Kidney glomerular epithelial cell (primary cell): ENCODE measurements around the gene CYP2F1.
"Not testable (repeated sequence)": the region's sequence is repeated elsewhere in the genome, so short reads cannot be mapped to it uniquely, and the experiment has no call there.

Experiments used
- DNase-seq: peaks from one replicate; lab custom pipeline; 2025; lab: John Stamatoyannopoulos, UW

The CYP2F1 gene

GRCh38 chr19:41127801-41128300, 13.6 kb downstream of the CYP2F1 start:
- DNase-seq, result not testable (repeated sequence)

DNA sequence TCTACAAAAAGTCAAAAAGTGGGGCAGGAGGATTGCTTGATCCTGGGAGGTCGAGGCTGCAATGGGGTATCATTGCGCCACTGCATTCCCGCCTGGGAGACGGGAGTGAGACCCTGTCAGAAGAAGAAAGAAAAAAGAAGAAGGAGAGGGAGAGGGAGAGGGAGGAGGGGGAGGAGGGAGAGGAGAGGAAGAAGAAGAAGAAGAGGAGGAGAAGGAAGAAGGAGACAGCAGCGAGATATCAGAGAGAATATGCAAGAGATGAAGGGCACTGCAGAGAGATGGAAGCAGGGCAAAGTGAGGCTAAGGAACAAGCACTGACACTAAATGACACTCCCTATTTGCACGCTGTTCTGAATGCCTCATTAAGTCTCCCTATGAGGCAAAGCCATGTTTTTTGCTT, 14.5 kb downstream of the CYP2F1 start:
- no peak for DNase-seq

DNA sequence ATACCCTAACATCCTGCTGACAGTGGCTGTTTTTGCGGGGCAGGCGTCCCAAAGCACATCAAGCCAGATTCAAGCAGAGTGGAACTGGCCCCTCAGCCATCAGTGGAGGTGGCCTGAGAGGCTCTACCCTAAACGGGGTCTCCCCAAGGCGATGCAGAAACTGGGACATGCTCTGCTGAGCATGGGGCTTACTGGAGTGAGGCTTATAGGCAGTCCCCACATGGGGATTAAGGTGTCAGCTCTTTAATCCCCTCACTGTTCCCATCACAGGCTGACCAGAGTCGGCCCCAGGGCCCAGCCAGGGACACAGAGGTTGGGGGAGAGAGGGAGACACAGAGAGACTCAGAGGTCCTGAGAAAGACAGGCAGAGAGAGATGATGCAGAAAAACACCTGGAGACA, 17.0 kb downstream of the CYP2F1 start:
- no peak for DNase-seq

- no peak for DNase-seq
These were observed 19.0 kb downstream of the CYP2F1 start for GRCh38 chr19:41133260-41133659.

GRCh38 chr19:41134616-41135015, 20.4 kb downstream of the CYP2F1 start:
- no peak for DNase-seq

DNA sequence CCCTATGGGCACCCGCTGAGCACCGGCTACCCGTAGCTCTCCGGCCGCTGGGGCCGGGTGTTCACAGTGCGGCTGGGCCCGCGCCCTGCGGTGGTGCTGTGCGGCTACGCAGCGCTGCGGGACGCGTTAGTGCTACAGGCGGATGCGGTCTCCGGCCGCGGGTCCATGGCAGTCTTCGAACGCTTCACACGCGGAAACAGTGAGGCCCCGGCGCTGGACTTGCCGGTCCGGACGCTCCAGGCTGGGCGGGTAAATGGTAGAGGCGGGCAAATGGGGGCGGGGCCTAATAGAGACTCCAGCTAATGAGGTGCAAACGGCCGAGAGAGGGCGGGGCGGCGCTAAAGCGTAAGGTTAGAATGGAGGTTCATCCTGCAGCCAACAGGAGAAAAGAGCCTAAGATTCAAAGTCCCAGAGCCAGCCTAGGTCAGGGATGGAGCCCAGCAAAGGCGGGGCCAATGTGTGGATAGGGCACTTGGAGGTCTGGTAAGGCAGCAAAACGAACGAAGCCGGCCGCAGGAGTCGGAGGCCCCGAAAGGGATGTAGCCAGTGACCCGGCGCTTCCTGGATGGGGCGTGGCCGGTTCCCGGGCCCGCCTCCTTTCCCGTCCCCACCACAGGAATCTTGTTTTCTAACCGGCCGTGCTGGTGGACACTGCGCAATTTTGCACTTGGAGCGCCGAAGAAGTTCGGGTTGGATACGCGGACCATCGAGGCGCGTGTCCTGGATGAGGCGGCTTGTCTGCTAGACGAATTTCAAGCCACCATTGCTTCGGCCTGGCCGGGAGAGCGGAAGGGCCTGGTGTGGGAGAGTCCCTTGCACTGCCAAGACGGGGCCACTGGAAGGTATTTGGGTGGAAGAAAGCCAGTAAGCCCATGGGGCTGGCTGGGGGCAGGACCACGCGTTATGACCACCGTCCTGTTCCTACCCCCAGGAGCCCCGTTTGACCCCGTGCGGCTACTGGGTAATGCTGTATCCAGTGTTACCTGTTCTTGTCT, 21.5 kb downstream of the CYP2F1 start:
- DNase-seq, result not testable (repeated sequence)

DNA sequence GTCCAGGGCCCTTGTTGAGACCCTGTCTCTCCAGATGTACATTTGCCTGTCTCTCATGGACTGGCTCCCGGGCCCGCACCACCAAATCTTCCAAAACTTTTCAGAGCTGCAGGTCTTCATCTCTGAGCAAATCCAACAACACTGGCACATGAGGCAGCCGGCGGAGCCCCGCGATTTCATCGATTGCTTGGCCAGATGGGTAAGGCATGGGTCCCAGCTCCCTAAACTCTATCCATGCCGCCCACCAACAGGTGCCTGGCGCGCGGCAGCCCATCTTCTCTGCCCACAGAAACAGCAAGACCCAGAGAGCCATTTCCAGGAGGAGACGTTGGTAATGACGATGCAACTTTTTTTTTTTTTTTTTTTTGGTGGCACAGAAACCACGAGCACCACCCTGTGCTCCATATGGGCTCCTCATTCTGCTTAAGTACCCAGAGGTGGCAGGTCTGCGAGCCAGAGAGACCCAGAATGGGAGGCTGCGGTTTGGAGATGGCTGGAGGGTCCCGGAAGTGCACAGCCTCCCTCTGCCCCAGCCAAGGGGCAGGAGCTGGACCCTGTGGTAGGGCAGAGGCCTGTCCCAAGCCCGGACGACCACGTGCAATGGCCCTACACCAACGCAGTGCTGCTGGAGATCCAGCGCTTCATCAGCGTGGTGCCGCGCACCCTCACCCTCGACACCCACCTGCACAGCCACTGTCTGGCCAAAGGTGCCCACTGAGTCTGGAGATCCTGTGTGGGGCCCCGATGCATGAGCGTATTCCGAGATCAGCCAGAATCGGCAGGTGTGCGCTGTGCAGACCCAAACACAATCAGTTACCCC, 22.6 kb downstream of the CYP2F1 start:
- DNase-seq, result no peak

GRCh38 chr19:41144403-41144802, 30.2 kb downstream of the CYP2F1 start:
- peak; percentile 70 for DNase-seq

- DNase-seq, result no peak
These were observed 35.6 kb downstream of the CYP2F1 start for GRCh38 chr19:41149831-41150230.

DNA sequence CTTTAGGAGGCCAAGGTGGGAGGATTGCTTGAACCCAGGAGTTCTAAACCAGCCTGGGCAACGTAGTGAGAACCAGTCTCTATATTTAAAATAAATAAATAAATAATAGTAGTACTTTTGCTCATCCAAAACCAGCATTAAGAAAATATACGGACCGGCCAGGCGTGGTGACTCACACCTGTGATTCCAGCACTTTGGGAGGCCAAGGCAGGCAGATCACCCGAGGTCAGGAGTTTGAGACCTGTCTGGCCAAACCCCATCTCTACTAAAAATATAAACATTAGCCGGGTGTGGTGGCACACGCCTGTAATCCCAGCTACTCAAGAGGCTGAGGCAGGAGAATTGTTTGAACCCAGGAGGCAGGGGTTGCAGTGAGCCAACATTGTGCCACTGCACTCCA, 36.8 kb downstream of the CYP2F1 start:
- DNase-seq, result not testable (repeated sequence)

DNA sequence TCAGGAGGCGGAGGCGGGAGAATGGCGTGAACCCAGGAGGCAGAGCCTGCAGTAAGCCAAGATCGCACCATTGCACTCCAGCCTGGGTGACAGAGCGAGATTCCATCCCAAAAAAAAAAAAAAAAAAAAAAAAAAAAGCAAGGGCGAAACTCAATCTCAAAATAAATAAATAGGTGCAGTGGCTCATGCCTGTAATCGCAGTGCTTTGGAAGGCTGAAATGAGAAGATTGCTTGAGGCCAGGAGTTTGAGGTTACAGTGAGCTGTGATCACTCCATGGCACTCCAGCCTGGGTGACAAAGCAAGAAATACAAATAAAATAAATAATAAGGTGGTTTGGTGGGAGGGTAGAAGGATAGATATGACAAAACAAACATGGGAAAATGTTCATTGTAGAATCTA, 39.8 kb downstream of the CYP2F1 start:
- DNase-seq, result no peak

DNA sequence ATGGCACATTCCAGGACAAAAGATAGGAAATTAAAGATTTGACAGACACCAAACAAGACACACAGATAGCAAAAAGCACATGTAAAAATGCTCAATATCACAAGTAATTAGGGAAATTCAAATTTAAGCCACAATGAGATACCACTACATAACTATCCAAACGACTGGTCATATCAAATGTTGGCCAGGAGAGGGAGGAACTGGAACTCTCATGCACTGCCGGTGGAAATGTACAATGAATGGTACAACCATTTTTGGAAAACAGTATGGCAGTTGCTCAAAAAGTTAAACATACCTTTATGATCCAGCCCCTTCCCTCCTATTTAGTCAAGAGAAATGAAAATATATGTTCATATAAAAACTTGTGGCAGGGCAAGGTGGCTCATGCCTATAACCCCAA, 42.0 kb downstream of the CYP2F1 start:
- no peak for DNase-seq

DNA sequence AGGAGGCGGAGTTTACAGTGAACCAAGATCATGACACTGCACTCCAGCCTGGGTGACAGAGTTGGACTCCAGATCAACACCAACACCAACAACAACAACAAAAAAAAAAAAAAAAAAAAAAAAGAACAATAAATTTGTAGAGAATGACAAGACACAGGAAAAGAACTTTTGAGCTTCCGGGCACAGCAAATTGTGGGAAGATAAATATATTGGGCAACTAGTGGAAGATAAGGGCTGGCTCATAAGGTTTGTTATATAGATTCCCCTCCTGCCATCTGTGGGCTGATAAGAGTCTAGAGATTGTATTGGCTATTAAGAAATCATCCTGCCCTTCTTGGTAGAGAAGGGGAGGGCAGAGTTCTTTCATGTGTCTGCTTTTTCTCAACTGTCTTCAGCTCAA, 45.6 kb downstream of the CYP2F1 start:
- DNase-seq, result no peak

- no peak for DNase-seq
These were observed 47.7 kb downstream of the CYP2F1 start for GRCh38 chr19:41161903-41162302.

DNA sequence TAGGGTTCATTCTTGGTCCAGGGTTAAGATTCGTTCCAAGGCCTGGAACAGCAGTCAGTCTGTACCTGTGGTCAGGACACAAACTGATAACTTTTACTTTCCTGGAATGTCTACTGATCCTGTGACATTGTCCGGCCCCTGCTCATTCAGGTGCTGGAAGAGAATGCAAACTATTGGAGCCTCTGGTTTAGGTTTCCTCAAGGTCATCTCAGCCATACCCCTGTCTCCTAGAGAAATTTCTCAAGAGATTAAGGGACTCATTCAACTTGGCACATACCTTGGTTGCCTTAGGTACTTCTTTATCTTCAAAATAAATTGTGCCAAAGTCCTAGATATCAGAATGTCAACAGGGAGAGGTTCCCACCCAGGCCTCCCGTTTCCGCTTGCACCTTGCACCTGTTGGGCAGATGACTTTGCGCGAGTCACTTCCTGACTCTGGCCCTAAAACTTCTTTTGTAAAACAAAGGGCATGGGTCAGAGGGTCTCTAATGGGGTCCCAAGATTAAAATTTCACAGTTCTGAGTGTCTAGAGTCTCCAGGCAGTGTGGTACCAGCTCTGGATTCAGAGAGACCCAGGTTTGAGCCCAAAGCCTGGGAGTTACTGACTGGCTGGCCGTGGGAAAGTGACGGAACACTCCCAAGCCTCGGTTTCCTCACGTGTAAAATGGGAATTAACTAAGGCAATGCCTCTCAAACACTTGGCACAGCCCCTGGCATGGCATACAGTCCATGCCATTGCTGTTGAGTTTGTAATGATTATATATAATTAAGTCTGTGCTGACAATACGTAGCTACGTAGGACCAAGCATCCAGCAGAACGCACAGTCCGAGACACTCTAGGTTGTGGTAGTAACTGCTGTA, 52.9 kb downstream of the CYP2F1 start:
- DNase-seq, result no peak

GRCh38 chr19:41172297-41173164, 58.3 kb downstream of the CYP2F1 start:
- DNase-seq, result no peak

- no peak for DNase-seq
These were observed 60.2 kb downstream of the CYP2F1 start for GRCh38 chr19:41174297-41174928.

- peak; percentile 97 for DNase-seq
These were observed 61.9 kb downstream of the CYP2F1 start for GRCh38 chr19:41175801-41176777.
